Skeletal muscle tissue (tissue), 4 donors: Measurements from ENCODE around the gene SEMA3F. TPM values are rescaled to one million over a fixed set of nuclear protein-coding genes. Genes with fewer than 3 reads are reported as not detected.

Source experiments
- H3K27ac ChIP-seq: one replicate; pipeline ENCODE4 v1.7.0; 2013; ENCODE audit warnings: mild to moderate bottlenecking, low read depth, low read length, inconsistent platforms
- H3K27me3 ChIP-seq, 3 donors: one replicate each; pipeline ENCODE4 v1.7.0; 2013; ENCODE audit warnings: low read length in 3 of 3; ENCODE audit not compliant: control insufficient read depth in 3 of 3, insufficient read depth in 3 of 3
- H3K36me3 ChIP-seq, 3 donors: one replicate each; pipeline ENCODE4 v1.7.0; 2013; ENCODE audit warnings: low read length in 3 of 3; ENCODE audit not compliant: control insufficient read depth in 3 of 3, insufficient read depth in 3 of 3
- H3K4me1 ChIP-seq, 3 donors: one replicate each; pipeline ENCODE4 v1.7.0; 2013; ENCODE audit warnings: low read length in 3 of 3, mild to moderate bottlenecking in 3 of 3; ENCODE audit not compliant: control insufficient read depth in 3 of 3, insufficient read depth in 3 of 3
- H3K4me3 ChIP-seq, 3 donors: one replicate each; pipeline ENCODE4 v1.7.0; 2013; ENCODE audit warnings: low read length in 3 of 3
- H3K9ac ChIP-seq, 3 donors: one replicate each; pipeline ENCODE4 v1.7.0; 2013; ENCODE audit warnings: low read length in 3 of 3, mild to moderate bottlenecking in 3 of 3, moderate library complexity in 2 of 3, low read depth in 1 of 3
- H3K9me3 ChIP-seq, 3 donors: one replicate each; pipeline ENCODE4 v1.7.0; 2013; ENCODE audit warnings: low read length in 3 of 3; ENCODE audit not compliant: control insufficient read depth in 3 of 3
- total RNA-seq: library from RNA; depleted of rRNA; stranded (reverse); fragments of >200 nt; gene quantifications from one replicate; pipeline ENCODE4 v1.2.3, GENCODE V29; 2014
- donor health status: Osteomylitis.

Gene SEMA3F
- total RNA-seq, 1 donor from 2014 or later = 2.1 TPM

GRCh38 chr3:50177346-50177745 lies 22.2 kb downstream of the SEMA3F start:
- Histone ChIP-seq H3K4me3 (no peak overlapping the region), H3K27me3 (no peaks in the 10 kb centered on the region), H3K27ac (no peak overlapping the region), H3K36me3 (peaks cover 10 to 18% (median 12%) of the 10 kb centered on the region in 3 donors), H3K9ac (no peak overlapping the region), H3K9me3 (no peaks in the 10 kb centered on the region), H3K4me1 (peaks cover 6 to 12% (median 6%) of the 10 kb centered on the region in 3 donors)

- Histone ChIP-seq H3K9me3 (no peaks in the 10 kb centered on the region), H3K4me1 (peaks cover 0 to 5% (median 0%) of the 10 kb centered on the region in 3 donors), H3K27me3 (no peaks in the 10 kb centered on the region), H3K4me3 (no peak overlapping the region), H3K36me3 (peaks cover 5 to 27% (median 16%) of the 10 kb centered on the region in 3 donors), H3K9ac (no peak overlapping the region), H3K27ac (no peak overlapping the region)
Observed at GRCh38 chr3:50179710-50180109, 24.6 kb downstream of the SEMA3F start.

- Histone ChIP-seq H3K27me3 (no peaks in the 10 kb centered on the region), H3K27ac (no peak overlapping the region), H3K4me3 (no peak overlapping the region), H3K9ac (no peak overlapping the region), H3K36me3 (peaks cover 16 to 33% (median 22%) of the 10 kb centered on the region in 3 donors), H3K4me1 (peaks cover 0 to 4% (median 0%) of the 10 kb centered on the region in 3 donors), H3K9me3 (no peaks in the 10 kb centered on the region)
Observed at GRCh38 chr3:50181985-50182384, 26.9 kb downstream of the SEMA3F start.

- Histone ChIP-seq H3K27me3 (no peaks in the 10 kb centered on the region), H3K27ac (no peak overlapping the region), H3K4me3 (no peak overlapping the region), H3K4me1 (no peaks in the 10 kb centered on the region), H3K9ac (no peak overlapping the region), H3K36me3 (peaks cover 16 to 31% (median 22%) of the 10 kb centered on the region in 3 donors), H3K9me3 (no peaks in the 10 kb centered on the region)
Observed at GRCh38 chr3:50182533-50183099, 27.5 kb downstream of the SEMA3F start.

- H3K36me3 ChIP-seq = peaks cover 16 to 31% (median 25%) of the 10 kb centered on the region in 3 donors
- H3K4me1 ChIP-seq = peaks cover 0 to under 1% (median 0%) of the 10 kb centered on the region in 3 donors
- H3K27me3 ChIP-seq = no peaks in the 10 kb centered on the region
- no peak overlapping the region for H3K4me3 ChIP-seq
- H3K9me3 ChIP-seq = no peaks in the 10 kb centered on the region
- no peak overlapping the region for H3K9ac ChIP-seq
- H3K27ac ChIP-seq = no peak overlapping the region
Observed at GRCh38 chr3:50183755-50184154, 28.6 kb downstream of the SEMA3F start.

GRCh38 chr3:50184242-50184978 lies 29.3 kb downstream of the SEMA3F start:
- Histone ChIP-seq H3K4me1 (peaks cover 0 to 6% (median 4%) of the 10 kb centered on the region in 3 donors), H3K36me3 (peaks cover 16 to 30% (median 25%) of the 10 kb centered on the region in 3 donors), H3K27ac (no peak overlapping the region), H3K27me3 (no peaks in the 10 kb centered on the region), H3K9me3 (no peaks in the 10 kb centered on the region), H3K4me3 (no peak overlapping the region), H3K9ac (no peak overlapping the region)

- H3K9ac ChIP-seq = no peak overlapping the region
- H3K4me1 ChIP-seq = peaks cover 0 to 11% (median 6%) of the 10 kb centered on the region in 3 donors
- H3K9me3 ChIP-seq = no peaks in the 10 kb centered on the region
- no peak overlapping the region for H3K4me3 ChIP-seq
- peaks cover 16 to 30% (median 25%) of the 10 kb centered on the region in 3 donors for H3K36me3 ChIP-seq
- H3K27ac ChIP-seq = no peak overlapping the region
- H3K27me3 ChIP-seq = no peaks in the 10 kb centered on the region
Observed at GRCh38 chr3:50185230-50185629, 30.1 kb downstream of the SEMA3F start.

- H3K9ac ChIP-seq = no peak overlapping the region
- no peak overlapping the region for H3K4me3 ChIP-seq
- H3K27me3 ChIP-seq = no peaks in the 10 kb centered on the region
- no peaks in the 10 kb centered on the region for H3K9me3 ChIP-seq
- H3K4me1 ChIP-seq = peaks cover 0 to 11% (median 6%) of the 10 kb centered on the region in 3 donors
- H3K27ac ChIP-seq = no peak overlapping the region
- H3K36me3 ChIP-seq = peaks cover 16 to 30% (median 25%) of the 10 kb centered on the region in 3 donors
Observed at GRCh38 chr3:50186096-50186495, 31.0 kb downstream of the SEMA3F start.

- Histone ChIP-seq H3K4me3 (no peak overlapping the region), H3K9me3 (no peaks in the 10 kb centered on the region), H3K27me3 (peaks cover 5 to 7% (median 5%) of the 10 kb centered on the region in 3 donors), H3K9ac (no peak overlapping the region), H3K36me3 (peaks cover 14 to 21% (median 20%) of the 10 kb centered on the region in 3 donors), H3K4me1 (peaks cover under 1 to 13% (median 6%) of the 10 kb centered on the region in 3 donors), H3K27ac (no peak overlapping the region)
Observed at GRCh38 chr3:50187750-50188149, 32.6 kb downstream of the SEMA3F start.

- Histone ChIP-seq H3K4me1 (peaks cover 5 to 26% (median 21%) of the 10 kb centered on the region in 3 donors), H3K27ac (no peak overlapping the region), H3K27me3 (peaks cover 19 to 22% (median 20%) of the 10 kb centered on the region in 3 donors), H3K9ac (no peak overlapping the region), H3K4me3 (no peak overlapping the region), H3K9me3 (no peaks in the 10 kb centered on the region), H3K36me3 (peaks cover 13 to 20% (median 17%) of the 10 kb centered on the region in 3 donors)
Observed at GRCh38 chr3:50189274-50189673, 34.1 kb downstream of the SEMA3F start.
